Astrocyte (in vitro differentiated cells and primary cell): ENCODE data around the gene PPP2R3B. TPM values are rescaled to one million over a fixed set of nuclear protein-coding genes. Genes with fewer than 3 reads are reported as not detected.

Experiments used
- DNase-seq: peaks from one replicate; pipeline ENCODE4 v3.0.0-alpha.2; 2010; ENCODE audit warnings: low read depth
- FAIRE-seq: peaks from 2 replicates; lab custom pipeline; 2011; peaks lifted over from hg19 to GRCh38; lab: Jason Lieb, UNC
- H2AFZ ChIP-seq: 2 replicates; pipeline ENCODE4 v1.6.0; 2012; ENCODE audit warnings: low read depth, low read length, inconsistent platforms
- H3K27ac ChIP-seq: 2 replicates; pipeline ENCODE4 v1.5.1; 2011; ENCODE audit warnings: low read depth, low read length, inconsistent platforms
- H3K27me3 ChIP-seq: 2 replicates; pipeline ENCODE4 v1.6.0; 2011; ENCODE audit warnings: low read length, inconsistent platforms; ENCODE audit not compliant: insufficient read depth
- H3K36me3 ChIP-seq: 2 replicates; pipeline ENCODE4 v1.5.1; 2011; ENCODE audit warnings: low read length, inconsistent platforms; ENCODE audit not compliant: insufficient read depth
- H3K4me1 ChIP-seq: 2 replicates; pipeline ENCODE4 v1.5.1; 2011; ENCODE audit warnings: low read length, inconsistent platforms; ENCODE audit not compliant: insufficient read depth
- H3K4me2 ChIP-seq: 2 replicates; pipeline ENCODE4 v1.6.0; 2012; ENCODE audit warnings: low read length, inconsistent platforms
- H3K4me3 ChIP-seq: 2 replicates; pipeline ENCODE4 v1.5.1; 2011; ENCODE audit warnings: low read depth, mild to moderate bottlenecking, low read length, inconsistent platforms; ENCODE audit not compliant: insufficient read depth
- H3K79me2 ChIP-seq: 2 replicates; pipeline ENCODE4 v1.6.0; 2012; ENCODE audit warnings: mild to moderate bottlenecking, low read length, inconsistent platforms; ENCODE audit not compliant: insufficient read depth
- H3K9ac ChIP-seq: 2 replicates; pipeline ENCODE4 v1.6.0; 2012; ENCODE audit warnings: mild to moderate bottlenecking, low read length, inconsistent platforms
- H3K9me3 ChIP-seq: 2 replicates; pipeline ENCODE4 v1.5.1; 2012; ENCODE audit warnings: low read depth, mild to moderate bottlenecking, low read length, inconsistent platforms; ENCODE audit not compliant: insufficient read depth
- H4K20me1 ChIP-seq: 2 replicates; pipeline ENCODE4 v1.6.0; 2012; ENCODE audit warnings: low read length, inconsistent platforms; ENCODE audit not compliant: insufficient read depth
- H3K27ac Mint-ChIP-seq: one replicate; pipeline ENCODE4 v1.8.0; 2021; ENCODE audit warnings: mild to moderate bottlenecking, mixed read lengths; ENCODE audit not compliant: unreplicated experiment
- H3K27me3 Mint-ChIP-seq: one replicate; pipeline ENCODE4 v1.8.0; 2021; ENCODE audit warnings: low read depth, mixed read lengths; ENCODE audit not compliant: unreplicated experiment
- H3K36me3 Mint-ChIP-seq: one replicate; pipeline ENCODE4 v1.8.0; 2021; ENCODE audit warnings: low read depth, mixed read lengths; ENCODE audit not compliant: unreplicated experiment
- H3K4me1 Mint-ChIP-seq: one replicate; pipeline ENCODE4 v1.8.0; 2021; ENCODE audit warnings: low read depth, mixed read lengths; ENCODE audit not compliant: unreplicated experiment
- H3K4me3 Mint-ChIP-seq: one replicate; pipeline ENCODE4 v1.8.0; 2021; ENCODE audit warnings: mild to moderate bottlenecking, moderate library complexity, mixed read lengths; ENCODE audit not compliant: unreplicated experiment
- H3K9me3 Mint-ChIP-seq: one replicate; pipeline ENCODE4 v1.8.0; 2021; ENCODE audit warnings: mild to moderate bottlenecking, mixed read lengths; ENCODE audit not compliant: unreplicated experiment
- EZH2 ChIP-seq: IDR thresholded peaks from 2 replicates; pipeline ENCODE4 v1.6.1; 2012; ENCODE audit warnings: mild to moderate bottlenecking, low read length, inconsistent platforms; ENCODE audit not compliant: insufficient read depth
- total RNA-seq: library from RNA; stranded (reverse); gene quantifications from 2 replicates; pipeline ENCODE4 v1.2.1, GENCODE V29; 2021
- TF ChIP-seq, protein P1 (sequence below): IDR thresholded peaks from 2 replicates; pipeline ENCODE4 v1.5.1; 2011; ENCODE audit warnings: low read depth, mild to moderate bottlenecking, inconsistent platforms, low read length, moderate library complexity; ENCODE audit not compliant: insufficient read depth

The PPP2R3B gene
- total RNA-seq, 1 donor from 2014 or later, result 44.7 TPM

GRCh38 chrX:356385-357034, 30.2 kb downstream of the PPP2R3B start:
- TF ChIP-seq EZH2, result no peak
- TF ChIP-seq, protein P1, sequence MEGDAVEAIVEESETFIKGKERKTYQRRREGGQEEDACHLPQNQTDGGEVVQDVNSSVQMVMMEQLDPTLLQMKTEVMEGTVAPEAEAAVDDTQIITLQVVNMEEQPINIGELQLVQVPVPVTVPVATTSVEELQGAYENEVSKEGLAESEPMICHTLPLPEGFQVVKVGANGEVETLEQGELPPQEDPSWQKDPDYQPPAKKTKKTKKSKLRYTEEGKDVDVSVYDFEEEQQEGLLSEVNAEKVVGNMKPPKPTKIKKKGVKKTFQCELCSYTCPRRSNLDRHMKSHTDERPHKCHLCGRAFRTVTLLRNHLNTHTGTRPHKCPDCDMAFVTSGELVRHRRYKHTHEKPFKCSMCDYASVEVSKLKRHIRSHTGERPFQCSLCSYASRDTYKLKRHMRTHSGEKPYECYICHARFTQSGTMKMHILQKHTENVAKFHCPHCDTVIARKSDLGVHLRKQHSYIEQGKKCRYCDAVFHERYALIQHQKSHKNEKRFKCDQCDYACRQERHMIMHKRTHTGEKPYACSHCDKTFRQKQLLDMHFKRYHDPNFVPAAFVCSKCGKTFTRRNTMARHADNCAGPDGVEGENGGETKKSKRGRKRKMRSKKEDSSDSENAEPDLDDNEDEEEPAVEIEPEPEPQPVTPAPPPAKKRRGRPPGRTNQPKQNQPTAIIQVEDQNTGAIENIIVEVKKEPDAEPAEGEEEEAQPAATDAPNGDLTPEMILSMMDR, result no peak
- Mint-ChIP-seq H3K4me1 (peaks cover 17% of the 10 kb centered on the region), H3K4me3 (no peak overlapping the region), H3K9me3 (peaks cover 18% of the 10 kb centered on the region), H3K27ac (peak overlapping the region; percentile 87), H3K27me3 (no peaks in the 10 kb centered on the region), H3K36me3 (peaks cover 37% of the 10 kb centered on the region)
- H3K9me3 ChIP-seq, result peaks cover 13% of the 10 kb centered on the region
- DNase-seq, result peak; percentile 96
- peak overlapping the region; percentile 31 for H3K27ac ChIP-seq
- no peaks in the 10 kb centered on the region for H3K36me3 ChIP-seq
- H3K4me2 ChIP-seq, result peak overlapping the region; percentile 22
- peaks cover 4% of the 10 kb centered on the region for H3K79me2 ChIP-seq
- no peak overlapping the region for H3K9ac ChIP-seq
- H2AFZ ChIP-seq, result no peak overlapping the region
- no peaks in the 10 kb centered on the region for H4K20me1 ChIP-seq
- H3K27me3 ChIP-seq, result no peaks in the 10 kb centered on the region
- H3K4me1 ChIP-seq, result peaks cover 6% of the 10 kb centered on the region
- H3K4me3 ChIP-seq, result no peak overlapping the region
- FAIRE-seq, result no peak

GRCh38 chrX:355329-356050, 31.2 kb downstream of the PPP2R3B start:
- Histone ChIP-seq H3K4me2 (no peak overlapping the region), H4K20me1 (no peaks in the 10 kb centered on the region), H3K27me3 (no peaks in the 10 kb centered on the region), H3K4me1 (peaks cover 6% of the 10 kb centered on the region), H3K9ac (no peak overlapping the region), H2AFZ (no peak overlapping the region), H3K4me3 (no peak overlapping the region), H3K36me3 (no peaks in the 10 kb centered on the region), H3K79me2 (peaks cover 4% of the 10 kb centered on the region), H3K9me3 (peaks cover 9% of the 10 kb centered on the region), H3K27ac (no peak overlapping the region)
- Mint-ChIP-seq H3K9me3 (peaks cover 14% of the 10 kb centered on the region), H3K27ac (peak overlapping the region; percentile 55), H3K4me3 (no peak overlapping the region), H3K27me3 (no peaks in the 10 kb centered on the region), H3K36me3 (peaks cover 28% of the 10 kb centered on the region), H3K4me1 (peaks cover 17% of the 10 kb centered on the region)
- DNase-seq, result no peak
- FAIRE-seq, result no peak
- no peak for TF ChIP-seq EZH2
- TF ChIP-seq, protein P1, result no peak
